Stimulated activated CD4-positive, alpha-beta T cell treated with anti-CD3 and anti-CD28 coated beads, Interleukin-2, amount 100 ng/mL, for 24 hours (primary cell): Measurements from ENCODE around the gene CDK5R2.

Experiments used
- DNase-seq, 2 donors: peaks; one replicate each; pipeline ENCODE4 v3.0.0-alpha.2; 2020

Gene CDK5R2

GRCh38 chr2:218990052-218990451 is 30.6 kb downstream of the CDK5R2 start:
- DNase-seq = no peak

GRCh38 chr2:218990612-218991011 is 31.1 kb downstream of the CDK5R2 start:
- DNase-seq = no peak

GRCh38 chr2:218991674-218992168 is 32.3 kb downstream of the CDK5R2 start:
- no peak for DNase-seq

GRCh38 chr2:218992196-218992595 is 32.7 kb downstream of the CDK5R2 start:
- DNase-seq = no peak

- peak; percentile 17 to 20 for DNase-seq
These were observed 33.4 kb downstream of the CDK5R2 start for GRCh38 chr2:218992703-218993344.

- DNase-seq = peak in 1 of 2 donors; percentile 46
These were observed 34.2 kb downstream of the CDK5R2 start, which contains the start of gene CRYBA2 for GRCh38 chr2:218993345-218994315. TSS of gene CRYBA2 (minus strand) at chr2:218993422. CDS start at chr2:218993176, 246 bp downstream.

- DNase-seq = no peak
These were observed 36.1 kb downstream of the CDK5R2 start for GRCh38 chr2:218995561-218995960.

- DNase-seq = peak; percentile 89
These were observed 36.7 kb downstream of the CDK5R2 start for GRCh38 chr2:218995972-218996711.

- DNase-seq = no peak
These were observed 37.5 kb downstream of the CDK5R2 start for GRCh38 chr2:218996937-218997336.

GRCh38 chr2:218997731-218998130 is 38.3 kb downstream of the CDK5R2 start:
- no peak for DNase-seq

- no peak for DNase-seq
These were observed 39.0 kb downstream of the CDK5R2 start for GRCh38 chr2:218998414-218999002.

GRCh38 chr2:218999021-218999880 is 39.8 kb downstream of the CDK5R2 start:
- no peak for DNase-seq

- DNase-seq = no peak
These were observed 40.6 kb downstream of the CDK5R2 start for GRCh38 chr2:218999881-219000568.

GRCh38 chr2:219000569-219000960 is 41.1 kb downstream of the CDK5R2 start:
- no peak for DNase-seq

- no peak for DNase-seq
These were observed 41.7 kb downstream of the CDK5R2 start for GRCh38 chr2:219001100-219001576.

GRCh38 chr2:219001577-219002394 is 42.3 kb downstream of the CDK5R2 start:
- DNase-seq = peak in 1 of 2 donors; percentile 64

GRCh38 chr2:219002395-219003266 is 43.2 kb downstream of the CDK5R2 start:
- DNase-seq = peak; percentile 59 to 75

- no peak for DNase-seq
These were observed 43.8 kb downstream of the CDK5R2 start for GRCh38 chr2:219003267-219003634.

GRCh38 chr2:219003979-219004378 is 44.5 kb downstream of the CDK5R2 start:
- DNase-seq = no peak
